ENCODE measurements around the gene ASCC3. TPM values are rescaled to one million over a fixed set of nuclear protein-coding genes. Genes with fewer than 3 reads are reported as not detected.

Gene ASCC3
- total and polyA plus RNA-seq, 4 donors = 12.8 to 32.7 (median 16.4) TPM

DNA sequence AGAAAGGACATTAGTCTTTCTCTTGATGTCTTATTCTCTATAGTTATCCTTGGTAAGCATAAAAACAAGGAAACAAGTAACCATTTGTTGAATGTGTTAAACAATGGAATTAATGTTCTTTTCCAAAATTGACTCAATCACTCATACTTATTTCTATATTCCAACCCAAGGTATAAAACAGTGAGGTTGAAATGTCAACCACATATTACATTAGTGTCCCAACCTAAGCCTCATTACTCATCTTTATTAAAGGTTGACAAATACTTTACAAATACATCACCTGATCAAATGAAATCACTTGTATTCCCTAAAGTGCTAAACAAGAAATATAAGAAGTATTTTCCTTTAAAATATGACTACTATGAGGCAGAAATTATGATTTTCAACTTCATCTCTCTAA, 100.5 kb downstream of the ASCC3 start:
- Histone ChIP-seq H3K4me3 (ENCODE audit: low read depth in 1 of 3, low read length in 3 of 3) (no peak overlapping the region), H3K27ac (ENCODE audit: low read depth in 1 of 2, low read length in 2 of 2) (no peak overlapping the region), H3K36me3 (ENCODE audit: control insufficient read depth in 4 of 4, insufficient read depth in 3 of 4, low read depth in 1 of 4, low read length in 3 of 4) (peaks cover 0 to 2% (median 0%) of the 10 kb centered on the region in 4 donors), H3K9ac (ENCODE audit: low read depth in 1 of 2, low read length in 2 of 2) (no peak overlapping the region), H3K9me3 (ENCODE audit: control insufficient read depth in 4 of 4, low read length in 3 of 4) (no peaks in the 10 kb centered on the region), H3K4me1 (ENCODE audit: control insufficient read depth in 4 of 4, insufficient read depth in 4 of 4, low read length in 3 of 4) (no peaks in the 10 kb centered on the region), H3K27me3 (ENCODE audit: control insufficient read depth in 4 of 4, insufficient read depth in 4 of 4, low read length in 3 of 4) (no peaks in the 10 kb centered on the region)
- DNase-seq (ENCODE audit: low spot score) = no peak
- TF ChIP-seq YY1 (IDR thresholded peaks at IDR 0.05) = no peak
- TF ChIP-seq, protein P1, sequence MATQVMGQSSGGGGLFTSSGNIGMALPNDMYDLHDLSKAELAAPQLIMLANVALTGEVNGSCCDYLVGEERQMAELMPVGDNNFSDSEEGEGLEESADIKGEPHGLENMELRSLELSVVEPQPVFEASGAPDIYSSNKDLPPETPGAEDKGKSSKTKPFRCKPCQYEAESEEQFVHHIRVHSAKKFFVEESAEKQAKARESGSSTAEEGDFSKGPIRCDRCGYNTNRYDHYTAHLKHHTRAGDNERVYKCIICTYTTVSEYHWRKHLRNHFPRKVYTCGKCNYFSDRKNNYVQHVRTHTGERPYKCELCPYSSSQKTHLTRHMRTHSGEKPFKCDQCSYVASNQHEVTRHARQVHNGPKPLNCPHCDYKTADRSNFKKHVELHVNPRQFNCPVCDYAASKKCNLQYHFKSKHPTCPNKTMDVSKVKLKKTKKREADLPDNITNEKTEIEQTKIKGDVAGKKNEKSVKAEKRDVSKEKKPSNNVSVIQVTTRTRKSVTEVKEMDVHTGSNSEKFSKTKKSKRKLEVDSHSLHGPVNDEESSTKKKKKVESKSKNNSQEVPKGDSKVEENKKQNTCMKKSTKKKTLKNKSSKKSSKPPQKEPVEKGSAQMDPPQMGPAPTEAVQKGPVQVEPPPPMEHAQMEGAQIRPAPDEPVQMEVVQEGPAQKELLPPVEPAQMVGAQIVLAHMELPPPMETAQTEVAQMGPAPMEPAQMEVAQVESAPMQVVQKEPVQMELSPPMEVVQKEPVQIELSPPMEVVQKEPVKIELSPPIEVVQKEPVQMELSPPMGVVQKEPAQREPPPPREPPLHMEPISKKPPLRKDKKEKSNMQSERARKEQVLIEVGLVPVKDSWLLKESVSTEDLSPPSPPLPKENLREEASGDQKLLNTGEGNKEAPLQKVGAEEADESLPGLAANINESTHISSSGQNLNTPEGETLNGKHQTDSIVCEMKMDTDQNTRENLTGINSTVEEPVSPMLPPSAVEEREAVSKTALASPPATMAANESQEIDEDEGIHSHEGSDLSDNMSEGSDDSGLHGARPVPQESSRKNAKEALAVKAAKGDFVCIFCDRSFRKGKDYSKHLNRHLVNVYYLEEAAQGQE (IDR thresholded peaks at IDR 0.05) = no peak
- no peak for TF ChIP-seq SP1 (IDR thresholded peaks at IDR 0.05)
- TF ChIP-seq FOXA2 (IDR thresholded peaks at IDR 0.05) = no peak
- TF ChIP-seq EGR1 (IDR thresholded peaks at IDR 0.05; ENCODE audit: low read depth in 2 of 2) = no peak
- TF ChIP-seq GABPA (IDR thresholded peaks at IDR 0.05 in 1 of 2, conservative IDR thresholded peaks at IDR 0.05 in 1 of 2) = no peak
- TF ChIP-seq FOXA1 (IDR thresholded peaks at IDR 0.05) = no peak
- TF ChIP-seq HNF4A (conservative IDR thresholded peaks at IDR 0.05) = no peak
- TF ChIP-seq, protein P2, sequence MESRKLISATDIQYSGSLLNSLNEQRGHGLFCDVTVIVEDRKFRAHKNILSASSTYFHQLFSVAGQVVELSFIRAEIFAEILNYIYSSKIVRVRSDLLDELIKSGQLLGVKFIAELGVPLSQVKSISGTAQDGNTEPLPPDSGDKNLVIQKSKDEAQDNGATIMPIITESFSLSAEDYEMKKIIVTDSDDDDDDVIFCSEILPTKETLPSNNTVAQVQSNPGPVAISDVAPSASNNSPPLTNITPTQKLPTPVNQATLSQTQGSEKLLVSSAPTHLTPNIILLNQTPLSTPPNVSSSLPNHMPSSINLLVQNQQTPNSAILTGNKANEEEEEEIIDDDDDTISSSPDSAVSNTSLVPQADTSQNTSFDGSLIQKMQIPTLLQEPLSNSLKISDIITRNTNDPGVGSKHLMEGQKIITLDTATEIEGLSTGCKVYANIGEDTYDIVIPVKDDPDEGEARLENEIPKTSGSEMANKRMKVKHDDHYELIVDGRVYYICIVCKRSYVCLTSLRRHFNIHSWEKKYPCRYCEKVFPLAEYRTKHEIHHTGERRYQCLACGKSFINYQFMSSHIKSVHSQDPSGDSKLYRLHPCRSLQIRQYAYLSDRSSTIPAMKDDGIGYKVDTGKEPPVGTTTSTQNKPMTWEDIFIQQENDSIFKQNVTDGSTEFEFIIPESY (IDR thresholded peaks at IDR 0.05) = no peak
- TF ChIP-seq JUND (IDR thresholded peaks at IDR 0.05) = no peak
- no peak for TF ChIP-seq HNF4G (IDR thresholded peaks at IDR 0.05)
- TF ChIP-seq, protein P3, sequence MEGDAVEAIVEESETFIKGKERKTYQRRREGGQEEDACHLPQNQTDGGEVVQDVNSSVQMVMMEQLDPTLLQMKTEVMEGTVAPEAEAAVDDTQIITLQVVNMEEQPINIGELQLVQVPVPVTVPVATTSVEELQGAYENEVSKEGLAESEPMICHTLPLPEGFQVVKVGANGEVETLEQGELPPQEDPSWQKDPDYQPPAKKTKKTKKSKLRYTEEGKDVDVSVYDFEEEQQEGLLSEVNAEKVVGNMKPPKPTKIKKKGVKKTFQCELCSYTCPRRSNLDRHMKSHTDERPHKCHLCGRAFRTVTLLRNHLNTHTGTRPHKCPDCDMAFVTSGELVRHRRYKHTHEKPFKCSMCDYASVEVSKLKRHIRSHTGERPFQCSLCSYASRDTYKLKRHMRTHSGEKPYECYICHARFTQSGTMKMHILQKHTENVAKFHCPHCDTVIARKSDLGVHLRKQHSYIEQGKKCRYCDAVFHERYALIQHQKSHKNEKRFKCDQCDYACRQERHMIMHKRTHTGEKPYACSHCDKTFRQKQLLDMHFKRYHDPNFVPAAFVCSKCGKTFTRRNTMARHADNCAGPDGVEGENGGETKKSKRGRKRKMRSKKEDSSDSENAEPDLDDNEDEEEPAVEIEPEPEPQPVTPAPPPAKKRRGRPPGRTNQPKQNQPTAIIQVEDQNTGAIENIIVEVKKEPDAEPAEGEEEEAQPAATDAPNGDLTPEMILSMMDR (IDR thresholded peaks at IDR 0.05; ENCODE audit: low read depth, low read length, missing input control) = no peak
- TF ChIP-seq TAF1 (conservative IDR thresholded peaks at IDR 0.05) = no peak

DNA sequence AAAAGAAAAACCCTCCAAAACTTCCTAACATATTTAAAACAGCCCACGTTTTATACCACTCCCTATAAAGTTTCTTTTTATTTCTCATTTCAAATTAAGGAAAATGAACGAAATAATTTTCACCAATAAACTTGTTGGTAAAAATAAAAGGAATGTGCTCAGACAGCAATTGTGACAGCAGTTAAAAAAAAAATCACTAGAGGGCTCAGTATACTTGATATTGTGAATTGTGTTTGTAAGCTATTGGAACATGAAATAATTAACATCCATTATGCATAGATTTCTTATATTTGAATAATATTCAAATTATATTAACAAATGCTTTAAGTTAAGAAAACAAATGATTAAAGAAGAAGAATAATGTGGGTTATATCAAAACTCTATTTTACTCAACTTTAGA, 105.5 kb downstream of the ASCC3 start:
- Histone ChIP-seq H3K9me3 (ENCODE audit: control insufficient read depth in 4 of 4, low read length in 3 of 4) (no peaks in the 10 kb centered on the region), H3K27me3 (ENCODE audit: control insufficient read depth in 4 of 4, insufficient read depth in 4 of 4, low read length in 3 of 4) (no peaks in the 10 kb centered on the region), H3K9ac (ENCODE audit: low read depth in 1 of 2, low read length in 2 of 2) (no peak overlapping the region), H3K4me3 (ENCODE audit: low read depth in 1 of 3, low read length in 3 of 3) (no peak overlapping the region), H3K27ac (ENCODE audit: low read depth in 1 of 2, low read length in 2 of 2) (no peak overlapping the region), H3K36me3 (ENCODE audit: control insufficient read depth in 4 of 4, insufficient read depth in 3 of 4, low read depth in 1 of 4, low read length in 3 of 4) (peaks cover 0 to 2% (median 0%) of the 10 kb centered on the region in 4 donors), H3K4me1 (ENCODE audit: control insufficient read depth in 4 of 4, insufficient read depth in 4 of 4, low read length in 3 of 4) (no peaks in the 10 kb centered on the region)
- WGBS = 84% methylated on average over 2 of the region's 2 CpGs
- DNase-seq (ENCODE audit: low spot score) = no peak
- TF ChIP-seq, protein P4, sequence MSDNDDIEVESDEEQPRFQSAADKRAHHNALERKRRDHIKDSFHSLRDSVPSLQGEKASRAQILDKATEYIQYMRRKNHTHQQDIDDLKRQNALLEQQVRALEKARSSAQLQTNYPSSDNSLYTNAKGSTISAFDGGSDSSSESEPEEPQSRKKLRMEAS (IDR thresholded peaks at IDR 0.05) = no peak
- TF ChIP-seq RAD21 (IDR thresholded peaks at IDR 0.05) = peak; percentile 56 to 60
- TF ChIP-seq RXRA (IDR thresholded peaks at IDR 0.05) = no peak

Data from liver (tissue), 9 donors.